HepG2 (cell line): ENCODE results near the gene CHCHD6. TPM values are rescaled to one million over a fixed set of nuclear protein-coding genes. Genes with fewer than 3 reads are reported as not detected.

Source experiments
- ATRX ChIP-seq: sonication (generic); formaldehyde crosslinking; IDR thresholded peaks from 2 replicates; pipeline ENCODE4 v1.4.0; 2020; ENCODE audit warnings: missing genetic modification reagents, borderline replicate concordance
- CBX5 ChIP-seq: sonication (generic); formaldehyde crosslinking; IDR thresholded peaks from 2 replicates; pipeline ENCODE4 v1.4.0; 2020; ENCODE audit warnings: missing genetic modification reagents, borderline replicate concordance
- FOXA1 ChIP-seq, 2 experiments: fragments of 450-650 bp in 1 of 2; sonication (generic) in 1 of 2; formaldehyde crosslinking in 1 of 2; IDR thresholded peaks; 2 replicates each; pipeline versions ENCODE4 v1.4.0 to v1.6.1; 2016 to 2020; ENCODE audit warnings: missing genetic modification reagents in 1 of 2
- GLI4 ChIP-seq: sonication (generic); formaldehyde crosslinking; IDR thresholded peaks from 2 replicates; pipeline ENCODE4 v1.5.1; 2020; ENCODE audit warnings: missing genetic modification reagents, mild to moderate bottlenecking, moderate library complexity, borderline replicate concordance
- IRF2 ChIP-seq: IDR thresholded peaks from 2 replicates; pipeline ENCODE4 v1.6.1; 2018; ENCODE audit warnings: missing genetic modification reagents, missing compliant biosample characterization
- KLF9 ChIP-seq: IDR thresholded peaks from 2 replicates; pipeline ENCODE4 v1.6.1; 2016; ENCODE audit warnings: low read depth
- MAZ ChIP-seq, 2 experiments: sonication (generic) in 1 of 2; formaldehyde crosslinking in 1 of 2; IDR thresholded peaks; 2 replicates each; pipeline versions ENCODE4 v1.5.0 to v1.6.1; 2012 to 2020; ENCODE audit warnings: low read depth in 2 of 2, mild to moderate bottlenecking in 2 of 2, borderline replicate concordance in 1 of 2, improper control_type of control experiment in 1 of 2, low read length in 1 of 2, missing genetic modification reagents in 1 of 2, moderate library complexity in 1 of 2
- PHF20 ChIP-seq: sonication (generic); formaldehyde crosslinking; IDR thresholded peaks from 2 replicates; pipeline ENCODE4 v1.5.0; 2020; ENCODE audit warnings: mild to moderate bottlenecking, missing genetic modification reagents
- POLR2G ChIP-seq: fragments of 200-400 bp; formaldehyde crosslinking; IDR thresholded peaks from 2 replicates; pipeline ENCODE4 v1.6.1; 2018; ENCODE audit warnings: mild to moderate bottlenecking, low read depth, low read length, moderate library complexity
- REXO4 ChIP-seq: sonication (generic); formaldehyde crosslinking; IDR thresholded peaks from 2 replicates; pipeline ENCODE4 v1.8.0; 2022; ENCODE audit warnings: missing genetic modification reagents, mild to moderate bottlenecking, borderline replicate concordance
- RFX3 ChIP-seq: IDR thresholded peaks from 2 replicates; pipeline ENCODE4 v1.6.1; 2016; ENCODE audit warnings: missing biosample characterization, missing genetic modification reagents
- SUZ12 ChIP-seq: fragments of 150-350 bp; IDR thresholded peaks from 2 replicates; pipeline ENCODE4 v1.6.1; 2014; ENCODE audit warnings: low read depth, low read length
- ZNF777 ChIP-seq: sonication (generic); formaldehyde crosslinking; IDR thresholded peaks from 2 replicates; pipeline ENCODE4 v1.4.0; 2020; ENCODE audit warnings: missing genetic modification reagents
- ZNF792 ChIP-seq: IDR thresholded peaks from 2 replicates; pipeline ENCODE4 v1.6.1; 2016
- ZNF816 ChIP-seq: sonication (generic); formaldehyde crosslinking; IDR thresholded peaks from 2 replicates; pipeline ENCODE4 v1.8.0; 2022; ENCODE audit warnings: missing genetic modification reagents, mild to moderate bottlenecking, borderline replicate concordance
- ZNF850 ChIP-seq: sonication (generic); formaldehyde crosslinking; conservative IDR thresholded peaks from 2 replicates; pipeline ENCODE4 v1.9.0; 2021; ENCODE audit warnings: mild to moderate bottlenecking, missing genetic modification reagents
- polyA plus RNA-seq, 8 experiments: library from polyadenylated mRNA; depleted of rRNA in 3 of 8; stranded (reverse) in 7 of 8; unstranded in 1 of 8; fragments of >200 nt; fragmentation: Illumina TruSeq in 4 of 8; extraction: Trizol in 4 of 8; gene quantifications; 2 replicates each; pipeline versions ENCODE4 v1.2.1 to v1.2.3, GENCODE V29; 2011 to 2016; ENCODE audit warnings: low read depth in 4 of 8, missing spikeins in 1 of 8, mixed read lengths in 1 of 8; ENCODE audit not compliant: insufficient read depth in 1 of 8
- total RNA-seq, 5 experiments: library from RNA; depleted of rRNA; stranded (reverse); fragments of >200 nt; fragmentation: Illumina TruSeq; extraction: Trizol; gene quantifications; 2 replicates each; pipeline ENCODE4 v1.2.3, GENCODE V29; 2016; ENCODE audit warnings: low read depth in 1 of 5
- TF ChIP-seq, protein P1 (sequence below): fragments of 450-650 bp; IDR thresholded peaks from 2 replicates; pipeline ENCODE4 v1.6.1; 2017; ENCODE audit warnings: mild to moderate bottlenecking
- TF ChIP-seq, protein P2 (sequence below): sonication (generic); formaldehyde crosslinking; IDR thresholded peaks from 2 replicates; pipeline ENCODE4 v1.4.0; 2020; ENCODE audit warnings: mild to moderate bottlenecking, missing genetic modification reagents
- TF ChIP-seq, protein P3 (sequence below): sonication (generic); formaldehyde crosslinking; IDR thresholded peaks from 2 replicates; pipeline ENCODE4 v1.5.0; 2020; ENCODE audit warnings: missing genetic modification reagents
- TF ChIP-seq, protein P4 (sequence below): sonication (generic); formaldehyde crosslinking; conservative IDR thresholded peaks from 2 replicates; pipeline ENCODE4 v1.4.0; 2020; ENCODE audit warnings: missing genetic modification reagents

The CHCHD6 gene
- total and polyA plus RNA-seq, 2 of the 13 experiments (the other 11 are each of a cell fraction or from before 2014, with no cell fraction given) = 20.3 to 20.8 TPM

DNA sequence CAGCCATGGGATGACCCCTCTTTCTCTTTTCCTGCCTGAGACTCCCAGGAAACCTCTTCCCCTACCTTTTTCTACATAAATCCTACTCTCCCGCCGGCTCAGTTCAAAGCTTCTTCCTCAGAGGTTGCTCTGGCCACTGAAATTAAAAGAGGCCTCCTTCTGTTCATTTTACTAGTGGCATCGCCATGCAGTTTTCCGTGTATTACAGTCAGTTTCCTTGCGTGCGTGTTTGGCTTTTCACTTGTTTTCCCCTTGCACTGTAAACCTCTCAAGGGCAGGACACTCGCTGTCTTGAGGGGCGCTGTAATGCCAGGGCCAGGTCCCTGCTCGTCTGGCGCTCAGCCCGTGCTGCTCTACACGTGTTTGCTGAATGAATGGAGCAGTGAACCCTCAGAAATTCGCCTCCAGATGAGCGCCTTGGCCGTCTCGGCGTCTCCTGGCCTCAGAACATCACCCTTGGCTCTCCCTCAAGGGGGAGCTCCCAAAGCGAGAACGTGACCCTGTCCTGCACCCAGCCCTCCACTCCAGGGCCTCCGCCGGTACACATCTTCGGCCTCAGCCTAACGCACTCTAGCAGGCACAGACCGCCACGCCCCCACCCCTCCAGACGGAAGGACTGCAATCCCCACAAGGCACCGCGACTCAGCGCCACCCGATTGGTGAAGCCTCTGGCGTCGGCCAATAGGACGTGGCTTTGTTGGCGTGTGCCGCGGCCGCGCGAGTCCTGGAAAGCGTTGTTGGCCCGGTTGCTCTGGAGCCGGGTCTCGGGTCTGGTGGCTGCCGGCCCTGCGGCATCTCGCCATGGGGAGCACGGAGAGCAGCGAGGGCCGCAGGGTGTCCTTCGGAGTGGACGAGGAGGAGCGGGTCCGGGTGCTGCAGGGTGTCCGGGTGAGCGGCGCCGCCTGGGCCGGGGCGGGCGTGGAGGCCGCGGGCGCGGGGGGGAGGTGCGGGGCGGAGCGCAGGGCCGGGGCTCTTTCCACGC is at the start of gene CHCHD6 (continued):
- TF ChIP-seq MAZ (IDR thresholded peaks at IDR 0.05; ENCODE audit: borderline replicate concordance, low read depth, low read length) (peak; percentile 46; the same call in 1 of the 2 replicates), MAZ (CRISPR knock-in tag; IDR thresholded peaks at IDR 0.05; ENCODE audit: low read depth) (peak; percentile 76; the same call in 1 of the 2 replicates), CBX5 (peak; percentile 35; the same call in 1 of the 2 replicates), ATRX (no peak), FOXA1 (IDR thresholded peaks at IDR 0.05) (no peak), FOXA1 (CRISPR knock-in tag; IDR thresholded peaks at IDR 0.05) (no peak), REXO4 (CRISPR knock-in tag) (no peak), IRF2 (CRISPR knock-in tag) (peak; percentile 88), GLI4 (CRISPR knock-in tag) (no peak), ZNF816 (no peak), ZNF850 (CRISPR knock-in tag) (no peak), RFX3 (CRISPR knock-in tag) (no peak), ZNF792 (CRISPR knock-in tag) (no peak; the same call in 1 of the 2 replicates), KLF9 (peak; percentile 99), PHF20 (CRISPR knock-in tag) (peak; percentile 77), ZNF777 (CRISPR knock-in tag) (no peak; the same call in 1 of the 2 replicates), POLR2G (peak; percentile 52), SUZ12 (peak; percentile 82)
- TF ChIP-seq, protein P1, sequence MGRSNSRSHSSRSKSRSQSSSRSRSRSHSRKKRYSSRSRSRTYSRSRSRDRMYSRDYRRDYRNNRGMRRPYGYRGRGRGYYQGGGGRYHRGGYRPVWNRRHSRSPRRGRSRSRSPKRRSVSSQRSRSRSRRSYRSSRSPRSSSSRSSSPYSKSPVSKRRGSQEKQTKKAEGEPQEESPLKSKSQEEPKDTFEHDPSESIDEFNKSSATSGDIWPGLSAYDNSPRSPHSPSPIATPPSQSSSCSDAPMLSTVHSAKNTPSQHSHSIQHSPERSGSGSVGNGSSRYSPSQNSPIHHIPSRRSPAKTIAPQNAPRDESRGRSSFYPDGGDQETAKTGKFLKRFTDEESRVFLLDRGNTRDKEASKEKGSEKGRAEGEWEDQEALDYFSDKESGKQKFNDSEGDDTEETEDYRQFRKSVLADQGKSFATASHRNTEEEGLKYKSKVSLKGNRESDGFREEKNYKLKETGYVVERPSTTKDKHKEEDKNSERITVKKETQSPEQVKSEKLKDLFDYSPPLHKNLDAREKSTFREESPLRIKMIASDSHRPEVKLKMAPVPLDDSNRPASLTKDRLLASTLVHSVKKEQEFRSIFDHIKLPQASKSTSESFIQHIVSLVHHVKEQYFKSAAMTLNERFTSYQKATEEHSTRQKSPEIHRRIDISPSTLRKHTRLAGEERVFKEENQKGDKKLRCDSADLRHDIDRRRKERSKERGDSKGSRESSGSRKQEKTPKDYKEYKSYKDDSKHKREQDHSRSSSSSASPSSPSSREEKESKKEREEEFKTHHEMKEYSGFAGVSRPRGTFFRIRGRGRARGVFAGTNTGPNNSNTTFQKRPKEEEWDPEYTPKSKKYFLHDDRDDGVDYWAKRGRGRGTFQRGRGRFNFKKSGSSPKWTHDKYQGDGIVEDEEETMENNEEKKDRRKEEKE = no peak
- TF ChIP-seq, protein P2, sequence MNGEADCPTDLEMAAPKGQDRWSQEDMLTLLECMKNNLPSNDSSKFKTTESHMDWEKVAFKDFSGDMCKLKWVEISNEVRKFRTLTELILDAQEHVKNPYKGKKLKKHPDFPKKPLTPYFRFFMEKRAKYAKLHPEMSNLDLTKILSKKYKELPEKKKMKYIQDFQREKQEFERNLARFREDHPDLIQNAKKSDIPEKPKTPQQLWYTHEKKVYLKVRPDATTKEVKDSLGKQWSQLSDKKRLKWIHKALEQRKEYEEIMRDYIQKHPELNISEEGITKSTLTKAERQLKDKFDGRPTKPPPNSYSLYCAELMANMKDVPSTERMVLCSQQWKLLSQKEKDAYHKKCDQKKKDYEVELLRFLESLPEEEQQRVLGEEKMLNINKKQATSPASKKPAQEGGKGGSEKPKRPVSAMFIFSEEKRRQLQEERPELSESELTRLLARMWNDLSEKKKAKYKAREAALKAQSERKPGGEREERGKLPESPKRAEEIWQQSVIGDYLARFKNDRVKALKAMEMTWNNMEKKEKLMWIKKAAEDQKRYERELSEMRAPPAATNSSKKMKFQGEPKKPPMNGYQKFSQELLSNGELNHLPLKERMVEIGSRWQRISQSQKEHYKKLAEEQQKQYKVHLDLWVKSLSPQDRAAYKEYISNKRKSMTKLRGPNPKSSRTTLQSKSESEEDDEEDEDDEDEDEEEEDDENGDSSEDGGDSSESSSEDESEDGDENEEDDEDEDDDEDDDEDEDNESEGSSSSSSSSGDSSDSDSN (CRISPR knock-in tag) = peak; percentile 85
- TF ChIP-seq, protein P3, sequence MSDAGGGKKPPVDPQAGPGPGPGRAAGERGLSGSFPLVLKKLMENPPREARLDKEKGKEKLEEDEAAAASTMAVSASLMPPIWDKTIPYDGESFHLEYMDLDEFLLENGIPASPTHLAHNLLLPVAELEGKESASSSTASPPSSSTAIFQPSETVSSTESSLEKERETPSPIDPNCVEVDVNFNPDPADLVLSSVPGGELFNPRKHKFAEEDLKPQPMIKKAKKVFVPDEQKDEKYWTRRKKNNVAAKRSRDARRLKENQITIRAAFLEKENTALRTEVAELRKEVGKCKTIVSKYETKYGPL (CRISPR knock-in tag) = no peak
- TF ChIP-seq, protein P4, sequence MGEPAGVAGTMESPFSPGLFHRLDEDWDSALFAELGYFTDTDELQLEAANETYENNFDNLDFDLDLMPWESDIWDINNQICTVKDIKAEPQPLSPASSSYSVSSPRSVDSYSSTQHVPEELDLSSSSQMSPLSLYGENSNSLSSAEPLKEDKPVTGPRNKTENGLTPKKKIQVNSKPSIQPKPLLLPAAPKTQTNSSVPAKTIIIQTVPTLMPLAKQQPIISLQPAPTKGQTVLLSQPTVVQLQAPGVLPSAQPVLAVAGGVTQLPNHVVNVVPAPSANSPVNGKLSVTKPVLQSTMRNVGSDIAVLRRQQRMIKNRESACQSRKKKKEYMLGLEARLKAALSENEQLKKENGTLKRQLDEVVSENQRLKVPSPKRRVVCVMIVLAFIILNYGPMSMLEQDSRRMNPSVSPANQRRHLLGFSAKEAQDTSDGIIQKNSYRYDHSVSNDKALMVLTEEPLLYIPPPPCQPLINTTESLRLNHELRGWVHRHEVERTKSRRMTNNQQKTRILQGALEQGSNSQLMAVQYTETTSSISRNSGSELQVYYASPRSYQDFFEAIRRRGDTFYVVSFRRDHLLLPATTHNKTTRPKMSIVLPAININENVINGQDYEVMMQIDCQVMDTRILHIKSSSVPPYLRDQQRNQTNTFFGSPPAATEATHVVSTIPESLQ (CRISPR knock-in tag) = no peak
